ENCODE data around the gene NUP93. TPM values are rescaled to one million over a fixed set of nuclear protein-coding genes. Genes with fewer than 3 reads are reported as not detected.
A peak's percentile ranks its signal among the peaks of the same experiment; 100 is the strongest.

NUP93 gene
- total and polyA plus RNA-seq, 9 of the 15 experiments (the other 6 are each of a cell fraction or from before 2014, with no cell fraction given) = 92.0 to 162 (median 121) TPM

GRCh38 chr16:56885446-56886162 lies 155.7 kb downstream of the NUP93 start (continued):
- no peak for TF ChIP-seq SMAD2 (IDR thresholded peaks at IDR 0.05; ENCODE audit: low read depth, low read length)
- no peak for TF ChIP-seq CBX2 (IDR thresholded peaks at IDR 0.05; ENCODE audit: insufficient read depth, low read length, poor library complexity, severe bottlenecking)
- no peak for TF ChIP-seq KAT2B (IDR thresholded peaks at IDR 0.05; ENCODE audit: low read depth, low read length)
- no peak for TF ChIP-seq HEY1 (CRISPR knock-in tag; IDR thresholded peaks at IDR 0.05; ENCODE audit: borderline replicate concordance)
- no peak for TF ChIP-seq NCOA6 (IDR thresholded peaks at IDR 0.05)
- no peak for TF ChIP-seq ZNF740 (CRISPR knock-in tag; IDR thresholded peaks at IDR 0.05)
- no peak for TF ChIP-seq ZNF740 (tag; IDR thresholded peaks at IDR 0.05)
- TF ChIP-seq NR2F6 (CRISPR knock-in tag; IDR thresholded peaks at IDR 0.05) = no peak
- TF ChIP-seq MEF2A (IDR thresholded peaks at IDR 0.05; ENCODE audit: control insufficient read depth, low read depth, low read length) = no peak
- TF ChIP-seq CTBP1 (IDR thresholded peaks at IDR 0.05; ENCODE audit: borderline replicate concordance) = 0 out of 2 replicates have a peak, but pooled peaks have one; percentile 11
- TF ChIP-seq NCOA4 (IDR thresholded peaks at IDR 0.05; ENCODE audit: partially characterized antibody) = no peak
- no peak for TF ChIP-seq ZNF12 (CRISPR knock-in tag; IDR thresholded peaks at IDR 0.05)
- no peak for TF ChIP-seq C11orf30 (IDR thresholded peaks at IDR 0.05; ENCODE audit: low read depth)
- no peak for TF ChIP-seq NR0B1 (IDR thresholded peaks at IDR 0.05; ENCODE audit: partially characterized antibody)
- peak; percentile 66 for TF ChIP-seq JUND (IDR thresholded peaks at IDR 0.05; ENCODE audit: borderline replicate concordance, low read depth, low read length)
- peak; percentile 37; the same call in 1 of the 3 replicates for TF ChIP-seq JUND (tag; IDR thresholded peaks at IDR 0.05; ENCODE audit: borderline replicate concordance, low read depth, low read length)
- no peak for TF ChIP-seq MTF1 (CRISPR knock-in tag; IDR thresholded peaks at IDR 0.05; ENCODE audit: borderline replicate concordance)
- no peak for TF ChIP-seq NR2C2 (CRISPR knock-in tag; IDR thresholded peaks at IDR 0.05)
- TF ChIP-seq NR2C2 (tag; IDR thresholded peaks at IDR 0.05) = peak; percentile 65
- TF ChIP-seq BCOR (IDR thresholded peaks at IDR 0.05) = peak; percentile 88
- TF ChIP-seq GATAD2B (IDR thresholded peaks at IDR 0.05; ENCODE audit: borderline replicate concordance) = no peak
- no peak for TF ChIP-seq HDAC1 (IDR thresholded peaks at IDR 0.05)
- no peak for TF ChIP-seq POLR2AphosphoS5 (IDR thresholded peaks at IDR 0.05; ENCODE audit: control insufficient read depth, insufficient read depth, low read depth, low read length)
- no peak for TF ChIP-seq TCF3 (CRISPR knock-in tag; IDR thresholded peaks at IDR 0.05)
- no peak for TF ChIP-seq TCF15 (CRISPR knock-in tag; IDR thresholded peaks at IDR 0.05)
- TF ChIP-seq ZNF695 (CRISPR knock-in tag; IDR thresholded peaks at IDR 0.05) = no peak
- no peak for TF ChIP-seq ZNF121 (CRISPR knock-in tag; conservative IDR thresholded peaks at IDR 0.05)

Measured in K562 (cell line).